Stomach (tissue), 4 donors: Measurements from ENCODE around the gene ANKRD33.

Experiments used
- EP300 ChIP-seq: sonication (generic); formaldehyde crosslinking; IDR thresholded peaks from one replicate; pipeline ENCODE4 v1.6.1; 2017; ENCODE audit warnings: antibody characterized with exemption
- POLR2AphosphoS5 ChIP-seq, 3 donors: sonication (generic); formaldehyde crosslinking; IDR thresholded peaks; one replicate each; pipeline ENCODE4 v1.6.1; 2016; ENCODE audit warnings: antibody characterized with exemption in 3 of 3
- TF ChIP-seq, protein P1 (sequence below), 7 experiments: fragments of 450-650 bp in 4 of 7; fragments of 200-600 bp in 3 of 7; sonication (generic) in 3 of 7; IDR thresholded peaks; one replicate each; pipeline ENCODE4 v1.5.1; 2016 to 2019; ENCODE audit warnings: antibody characterized with exemption in 7 of 7, control low read depth in 2 of 7, mild to moderate bottlenecking in 1 of 7

DNA sequence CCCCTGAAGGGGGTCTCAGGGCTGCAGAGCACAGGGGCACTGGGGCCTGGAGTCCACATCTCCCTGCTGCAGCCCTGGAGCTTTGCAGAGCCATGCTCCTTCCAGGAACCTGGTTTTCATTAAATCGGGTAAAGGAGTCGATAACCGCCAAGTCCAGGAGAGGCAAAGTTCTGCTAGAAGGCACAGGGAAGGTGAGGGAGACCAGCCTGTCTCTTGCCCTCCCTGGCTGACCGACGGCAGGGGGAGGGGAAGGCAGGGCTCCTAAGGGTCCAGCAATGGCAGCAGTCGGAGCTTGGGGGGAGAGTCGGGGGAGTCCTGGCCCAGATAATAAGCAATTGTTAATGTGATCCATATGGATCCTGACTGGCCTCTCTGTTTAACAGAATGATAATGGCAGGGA is 42.4 kb upstream of the ANKRD33 start:
- TF ChIP-seq, protein P1, sequence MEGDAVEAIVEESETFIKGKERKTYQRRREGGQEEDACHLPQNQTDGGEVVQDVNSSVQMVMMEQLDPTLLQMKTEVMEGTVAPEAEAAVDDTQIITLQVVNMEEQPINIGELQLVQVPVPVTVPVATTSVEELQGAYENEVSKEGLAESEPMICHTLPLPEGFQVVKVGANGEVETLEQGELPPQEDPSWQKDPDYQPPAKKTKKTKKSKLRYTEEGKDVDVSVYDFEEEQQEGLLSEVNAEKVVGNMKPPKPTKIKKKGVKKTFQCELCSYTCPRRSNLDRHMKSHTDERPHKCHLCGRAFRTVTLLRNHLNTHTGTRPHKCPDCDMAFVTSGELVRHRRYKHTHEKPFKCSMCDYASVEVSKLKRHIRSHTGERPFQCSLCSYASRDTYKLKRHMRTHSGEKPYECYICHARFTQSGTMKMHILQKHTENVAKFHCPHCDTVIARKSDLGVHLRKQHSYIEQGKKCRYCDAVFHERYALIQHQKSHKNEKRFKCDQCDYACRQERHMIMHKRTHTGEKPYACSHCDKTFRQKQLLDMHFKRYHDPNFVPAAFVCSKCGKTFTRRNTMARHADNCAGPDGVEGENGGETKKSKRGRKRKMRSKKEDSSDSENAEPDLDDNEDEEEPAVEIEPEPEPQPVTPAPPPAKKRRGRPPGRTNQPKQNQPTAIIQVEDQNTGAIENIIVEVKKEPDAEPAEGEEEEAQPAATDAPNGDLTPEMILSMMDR (IDR thresholded peaks at IDR 0.05): no peak
- TF ChIP-seq POLR2AphosphoS5 (IDR thresholded peaks at IDR 0.05): no peak
- TF ChIP-seq EP300: no peak
